GM21515 (cell line): ENCODE measurements around the gene COLQ.
"Not testable (repeated sequence)": the region's sequence is repeated elsewhere in the genome, so short reads cannot be mapped to it uniquely, and the experiment has no call there.

Experiments
- ATAC-seq: cut with Tn5 transposase; IDR thresholded peaks from one replicate; pipeline ENCODE4 v1.9.1; 2021; ENCODE audit not compliant: unreplicated experiment

The COLQ gene

DNA sequence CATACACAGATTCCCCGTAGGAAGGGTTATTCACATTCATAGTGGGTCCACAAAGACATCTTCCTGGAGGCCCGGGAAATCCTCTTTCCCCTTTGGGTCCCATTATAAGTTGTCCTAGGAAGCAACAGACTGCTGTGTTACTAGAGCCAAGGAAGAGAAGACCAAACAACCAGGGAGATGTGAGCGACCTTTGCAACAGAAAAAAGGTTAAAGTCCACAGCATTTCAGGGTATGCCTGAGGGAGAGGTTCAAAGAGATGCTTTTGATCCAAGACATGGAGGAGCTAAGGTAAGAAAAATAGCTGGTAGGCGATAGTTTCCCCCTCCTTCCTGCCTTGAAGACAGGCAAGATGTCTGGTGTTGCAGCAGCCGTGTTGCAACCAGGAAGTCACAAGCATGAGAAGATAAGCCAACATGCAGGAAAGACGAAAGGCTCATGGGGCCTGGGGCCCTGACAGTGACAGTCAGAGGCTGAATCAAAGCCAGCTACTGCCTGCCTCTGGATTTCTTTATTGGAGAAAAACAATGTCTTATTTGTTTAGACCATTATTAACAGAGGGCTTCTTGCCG, 63.2 kb downstream of the COLQ start:
- ATAC-seq = no peak

DNA sequence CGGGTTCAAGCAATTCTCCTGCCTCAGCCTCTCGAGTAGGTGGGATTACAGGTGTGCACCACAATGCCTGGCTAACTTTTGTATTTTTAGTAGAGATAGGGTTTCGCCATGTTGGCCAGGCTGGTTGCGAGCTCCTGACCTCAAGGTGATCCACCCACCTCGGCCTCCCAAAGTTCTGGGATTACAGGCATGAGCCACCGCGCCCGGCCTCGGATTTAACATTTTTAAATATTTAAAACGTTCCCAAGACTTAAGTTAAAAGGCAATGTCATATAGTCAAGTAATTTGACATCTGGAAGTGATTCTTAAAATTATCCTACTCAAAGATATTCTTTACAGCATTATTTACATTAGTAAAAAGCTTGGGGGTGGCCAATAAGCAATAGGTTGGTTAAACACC, 64.6 kb downstream of the COLQ start:
- not testable (repeated sequence) for ATAC-seq

DNA sequence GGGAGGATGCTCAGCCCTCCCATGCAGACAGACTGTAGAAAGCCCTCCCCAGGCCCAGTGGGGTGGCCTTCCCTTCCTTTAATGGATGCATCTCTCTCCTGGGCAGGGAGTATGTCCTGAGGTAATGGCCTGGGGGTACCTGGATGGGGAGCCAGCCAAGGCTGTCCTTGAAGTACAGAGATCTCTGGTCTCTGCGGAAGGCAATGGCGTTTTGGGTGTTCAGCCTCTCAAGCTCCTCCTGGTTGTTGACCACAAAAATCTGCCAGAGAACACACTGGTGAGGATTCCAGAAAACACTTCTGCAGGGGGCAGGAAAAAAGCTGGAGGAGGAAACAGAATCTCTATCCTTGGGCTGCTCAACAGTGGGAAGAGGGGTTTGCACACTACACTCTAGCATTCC, 65.2 kb downstream of the COLQ start:
- ATAC-seq = no peak

DNA sequence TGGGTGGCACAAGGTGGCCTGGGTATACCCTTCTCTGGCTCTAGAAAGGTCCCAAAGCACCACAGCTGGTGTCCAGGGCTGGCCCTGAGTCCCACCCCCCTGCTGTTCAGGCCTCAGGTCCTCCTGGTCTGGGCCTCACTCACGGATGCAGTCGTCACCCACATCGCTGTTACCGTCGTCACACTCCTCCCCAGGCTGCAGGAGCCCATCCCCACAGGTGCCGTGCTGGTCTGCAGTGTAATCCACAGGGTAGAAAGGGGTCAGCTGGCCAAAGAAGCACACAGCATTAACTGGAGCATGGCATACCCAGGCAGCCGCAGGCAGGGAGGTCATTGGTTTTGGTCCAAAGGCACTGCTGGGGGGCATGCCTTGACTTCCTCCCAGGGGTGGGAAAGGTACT, 65.8 kb downstream of the COLQ start:
- ATAC-seq = no peak

DNA sequence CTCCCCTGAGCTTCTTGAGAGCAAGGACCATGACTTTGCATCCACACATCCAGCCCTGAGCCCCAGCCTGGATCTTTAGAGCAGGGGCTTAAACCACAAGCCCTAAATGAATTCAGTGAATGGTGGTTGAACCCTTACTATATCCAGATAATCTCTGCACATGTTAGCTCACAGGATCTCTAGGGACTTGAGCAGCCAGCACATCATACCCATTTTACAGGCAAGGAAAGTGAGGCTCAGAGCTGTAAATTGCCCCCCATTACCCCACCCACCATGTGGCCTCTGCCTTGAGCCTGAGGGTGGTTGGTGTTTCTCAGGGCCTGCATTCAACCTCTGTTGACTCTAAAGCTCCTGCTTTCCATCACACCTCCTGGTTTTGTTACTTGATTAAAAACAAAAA, 66.5 kb downstream of the COLQ start:
- no peak for ATAC-seq

DNA sequence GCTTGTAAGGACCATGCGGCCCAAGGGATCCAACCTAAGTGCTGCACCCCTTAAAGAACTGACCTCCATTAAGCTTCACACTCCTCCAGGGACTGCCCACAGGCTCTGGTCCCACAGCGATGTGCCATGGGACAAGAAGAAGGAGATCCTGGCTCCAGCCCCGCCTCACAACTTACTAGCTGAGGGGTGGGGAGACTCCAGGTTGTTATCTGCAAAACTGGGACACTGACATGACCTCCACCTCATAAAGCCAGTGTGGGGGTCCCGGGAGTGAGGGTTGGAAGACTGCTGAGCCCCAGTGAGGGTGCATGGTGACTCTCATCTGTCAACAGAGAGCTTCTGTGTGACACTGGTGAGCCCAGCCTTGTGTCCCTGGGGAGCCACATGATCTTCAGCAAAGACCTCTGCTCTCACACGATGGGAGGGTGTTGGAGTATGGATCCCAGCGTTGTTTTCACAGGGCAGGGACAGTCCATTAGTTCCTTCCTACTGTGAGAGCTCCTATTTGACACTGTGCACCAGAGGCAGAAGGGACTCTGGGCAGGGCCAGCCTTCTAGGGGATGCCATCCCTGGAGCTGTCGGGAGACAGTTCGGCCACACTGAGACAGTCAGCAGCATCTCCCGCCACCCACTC, 67.4 kb downstream of the COLQ start:
- no peak for ATAC-seq

DNA sequence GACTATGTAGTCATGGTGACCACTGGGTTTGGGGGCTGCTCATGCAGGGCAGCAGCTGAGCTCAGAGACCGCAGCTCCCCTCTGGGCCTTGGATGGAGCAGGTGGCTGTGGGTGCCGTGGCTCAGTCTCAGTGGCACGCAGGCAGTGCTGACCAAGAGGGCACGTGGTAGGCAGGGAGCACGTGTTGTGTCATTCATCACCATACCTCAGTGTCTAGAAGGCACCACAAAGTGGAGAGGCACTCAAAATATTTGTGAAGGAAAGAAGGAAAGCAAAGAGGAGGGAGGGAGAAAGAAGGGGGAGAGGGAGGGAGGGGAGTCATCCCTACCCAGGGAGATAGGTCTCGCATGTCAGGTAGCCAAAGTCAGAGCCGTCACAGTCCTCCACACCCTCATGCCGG, 68.0 kb downstream of the COLQ start:
- ATAC-seq = no peak

DNA sequence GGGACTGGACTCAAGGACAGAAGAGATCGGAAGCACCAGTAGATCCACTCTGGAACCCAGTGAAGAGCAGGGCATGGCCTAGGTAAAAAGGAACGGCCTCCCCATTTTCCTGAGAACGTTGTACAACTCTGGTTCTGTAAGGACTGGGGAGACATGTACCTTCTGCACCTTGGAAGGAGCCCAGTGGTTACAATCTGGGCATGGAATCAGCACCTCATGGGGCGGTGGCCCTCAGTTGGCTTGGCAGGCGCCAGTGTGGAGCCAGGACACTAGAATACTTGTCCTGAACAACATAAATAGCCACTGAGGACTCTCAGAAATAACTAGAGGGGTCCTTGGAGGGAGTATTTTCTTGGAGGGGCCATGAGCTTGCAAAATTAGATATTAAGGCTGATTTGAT, 68.5 kb downstream of the COLQ start:
- ATAC-seq = no peak

DNA sequence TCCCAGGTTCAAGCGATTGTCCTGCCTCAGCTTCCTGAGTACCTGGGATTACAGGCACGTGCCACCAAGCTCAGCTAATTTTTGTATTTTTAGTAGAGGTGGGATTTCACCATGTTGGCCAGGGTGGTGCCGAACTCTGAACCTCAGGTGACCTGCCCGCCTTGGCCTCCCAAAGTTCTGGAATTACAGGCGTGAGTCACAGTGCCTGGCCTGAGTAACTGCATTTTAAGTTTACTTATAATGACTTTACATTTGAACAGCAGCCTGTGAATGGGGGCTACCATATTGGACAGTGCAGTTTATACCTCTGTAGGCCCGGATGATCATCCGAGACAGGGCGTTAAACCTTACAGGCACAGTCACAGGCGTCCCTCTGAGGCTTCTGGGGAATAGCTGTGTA, 69.3 kb downstream of the COLQ start:
- ATAC-seq = no peak

DNA sequence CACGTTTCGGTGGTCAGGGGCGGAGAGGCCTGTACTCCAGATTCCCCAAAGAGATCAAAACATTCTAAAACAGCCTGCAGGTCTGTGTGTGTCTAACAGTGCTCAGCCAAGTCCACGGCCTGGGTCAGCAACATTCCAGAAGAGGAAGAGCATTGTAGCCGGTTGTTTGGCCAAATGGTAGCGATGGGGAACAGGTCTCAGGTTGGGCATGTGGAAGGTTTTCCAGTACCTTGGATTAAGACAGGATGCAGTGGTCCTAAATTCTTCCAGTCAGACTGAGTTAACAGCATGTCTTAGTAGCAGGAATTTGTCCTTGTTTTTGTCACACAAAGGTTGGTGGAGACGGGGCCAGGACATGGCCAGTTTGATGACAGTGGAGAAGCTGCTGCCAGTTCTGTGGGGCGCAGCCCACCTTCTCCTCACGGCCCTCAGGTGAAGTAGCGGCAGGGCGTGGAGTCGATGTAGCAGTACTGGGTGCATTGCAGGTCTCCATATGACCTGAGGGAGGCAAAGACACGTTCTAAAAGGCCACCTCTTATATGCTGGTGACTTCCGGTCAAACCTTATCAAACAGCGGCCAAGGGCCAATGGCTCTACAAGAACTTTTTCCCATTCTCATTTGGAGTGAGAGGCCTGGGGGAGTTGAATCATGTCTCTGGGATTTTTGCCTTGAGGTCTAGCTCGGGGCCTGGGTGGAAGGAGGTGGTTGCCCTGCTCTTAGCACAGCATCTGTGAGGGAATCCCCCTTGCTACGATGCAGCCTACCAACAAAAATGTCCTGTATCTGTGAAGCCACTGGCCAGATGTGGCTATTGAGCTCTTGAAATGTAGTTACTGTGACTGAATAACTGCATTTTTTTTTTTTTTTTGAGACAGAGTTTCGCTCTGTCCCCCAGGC, 70.0 kb downstream of the COLQ start:
- ATAC-seq = no peak

DNA sequence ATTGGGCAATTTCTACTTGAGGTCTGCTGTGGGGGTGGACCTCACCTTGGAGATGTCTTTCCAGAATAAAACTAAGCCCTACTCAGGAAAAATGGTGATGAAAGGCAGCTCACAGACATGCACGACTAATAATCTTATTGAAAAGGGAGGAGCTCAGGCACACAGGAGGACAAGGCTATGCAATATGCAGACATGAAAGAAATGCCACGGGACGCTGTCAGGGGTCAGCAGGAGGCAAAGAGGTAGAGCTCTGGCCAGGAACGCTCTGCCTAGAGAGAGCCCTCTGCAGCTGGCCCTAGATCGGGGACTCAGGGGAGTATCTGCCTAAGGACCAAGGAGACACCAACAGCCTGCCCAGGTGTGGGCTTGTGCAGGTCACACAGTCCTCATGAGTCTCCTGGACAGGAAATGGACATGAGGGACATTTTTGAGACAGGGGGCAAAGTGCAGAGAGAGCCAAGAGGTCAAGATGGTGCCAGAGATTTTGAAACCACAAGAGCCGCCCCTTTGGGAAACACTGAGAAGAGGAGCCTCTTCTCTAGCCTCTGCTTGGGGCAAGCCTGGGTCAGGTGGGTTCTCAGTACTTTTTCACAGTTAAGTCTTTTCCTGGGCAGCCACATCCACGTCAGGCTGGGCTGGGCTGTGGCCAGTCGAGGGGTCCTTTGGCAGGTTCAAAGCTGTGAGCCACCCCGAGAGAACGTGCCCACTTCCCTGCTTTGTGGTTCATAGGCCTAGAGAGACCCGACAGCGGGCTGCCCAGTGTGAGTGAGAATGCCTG, 70.9 kb downstream of the COLQ start:
- no peak for ATAC-seq

DNA sequence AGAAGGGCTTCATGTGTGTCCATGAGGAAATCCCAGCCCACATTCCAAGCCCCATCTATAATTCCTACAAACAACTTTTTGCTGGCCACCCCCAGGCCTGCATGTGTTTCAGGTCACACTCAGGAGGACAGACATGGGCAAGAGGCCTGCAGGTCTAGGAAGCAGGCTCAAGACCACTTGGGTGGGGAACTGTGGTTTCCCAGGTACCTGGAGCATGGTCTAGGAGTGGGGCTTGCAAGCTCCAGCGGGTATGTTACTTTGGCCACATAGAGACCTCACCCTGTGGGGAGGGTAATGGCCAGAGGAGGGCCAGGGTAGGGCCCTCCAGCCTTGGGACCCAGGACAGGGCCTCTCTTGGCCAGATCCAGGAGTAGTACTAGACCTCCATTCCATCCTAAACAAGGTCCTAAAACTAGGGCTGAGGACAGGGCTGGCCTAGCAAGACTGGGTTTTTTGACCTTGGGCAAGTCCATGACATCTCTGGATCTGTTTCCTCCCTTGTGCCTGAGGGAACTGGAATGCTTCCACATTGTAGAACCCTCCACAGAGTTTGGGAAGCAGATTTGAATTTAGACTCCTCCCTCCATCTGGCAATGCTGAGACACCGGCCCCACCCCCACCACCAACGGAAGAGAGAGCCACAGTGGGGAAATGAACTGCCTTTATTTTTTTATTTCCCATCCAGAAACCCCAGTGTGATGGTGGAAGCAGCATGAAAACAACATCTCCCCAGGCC, 71.8 kb downstream of the COLQ start:
- no peak for ATAC-seq

DNA sequence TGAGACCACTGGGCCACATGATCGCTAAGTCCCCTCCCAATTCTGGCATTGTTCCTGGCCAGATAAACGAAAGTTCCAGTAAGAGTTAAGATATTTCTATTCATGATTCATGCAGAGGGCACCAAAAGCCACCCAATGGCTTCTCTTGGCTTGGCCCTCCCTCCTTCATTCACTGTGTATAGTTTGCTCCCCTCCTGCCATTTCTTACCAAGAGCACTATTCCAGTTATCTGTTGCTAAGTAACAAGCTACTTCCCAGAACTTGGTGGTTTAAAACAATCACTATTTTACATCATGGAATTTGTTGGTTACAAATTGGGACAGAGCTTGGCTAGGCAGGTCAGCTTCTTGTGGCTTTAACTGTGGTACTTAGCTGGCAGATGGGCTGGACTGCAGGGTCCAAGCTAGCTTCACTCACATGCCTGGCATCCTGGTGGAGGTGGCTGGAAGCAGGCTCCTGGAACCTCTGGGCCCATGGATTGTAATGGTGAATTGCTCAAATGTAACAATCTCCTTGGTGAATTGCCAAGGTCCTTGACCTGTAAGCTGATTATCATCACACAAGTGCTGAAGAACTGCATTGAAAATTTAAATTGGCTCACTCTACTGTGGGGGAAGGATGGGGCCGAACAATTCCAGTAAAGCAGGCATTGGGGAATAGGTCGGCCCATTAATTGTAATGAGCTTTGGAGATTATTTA, 77.5 kb downstream of the COLQ start:
- ATAC-seq = no peak

DNA sequence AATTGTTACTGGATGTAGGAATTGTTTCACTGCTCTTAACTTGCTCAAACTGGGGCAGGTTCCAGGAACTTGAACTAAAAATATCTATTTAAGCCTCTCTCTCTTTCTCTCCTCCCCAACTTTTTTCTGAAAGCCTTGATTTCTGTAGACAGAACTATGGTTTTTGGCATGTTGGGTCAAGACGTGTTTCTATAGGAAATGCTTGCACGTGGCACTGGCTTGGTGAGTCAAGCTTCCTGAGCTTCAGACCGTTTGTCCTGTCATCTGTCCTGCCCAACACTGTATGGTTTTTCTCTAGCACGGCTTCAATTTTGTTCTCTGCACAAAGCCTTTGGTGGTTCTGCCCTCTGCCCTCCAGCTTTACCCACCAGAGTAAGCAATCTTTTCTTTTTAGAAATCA, 80.6 kb downstream of the COLQ start:
- no peak for ATAC-seq

DNA sequence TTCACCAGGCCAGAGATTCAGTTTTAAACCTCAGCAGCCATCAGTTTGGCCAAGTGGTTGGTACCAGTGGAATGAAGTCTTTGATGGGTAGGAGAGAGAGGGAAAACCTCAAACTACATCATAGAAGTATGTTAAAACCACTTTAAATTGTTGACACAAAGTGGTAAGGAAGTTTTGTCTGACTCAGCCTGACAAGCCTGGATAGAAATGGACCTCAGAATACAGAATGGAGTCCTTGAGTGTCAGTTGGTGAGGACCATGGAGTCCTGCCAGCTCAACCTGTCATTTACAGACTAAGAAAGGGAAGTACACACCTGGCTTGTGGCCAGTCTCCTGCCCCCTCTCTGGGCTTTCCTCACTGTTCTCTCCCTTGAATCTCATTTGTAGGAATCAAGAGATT, 82.0 kb downstream of the COLQ start:
- ATAC-seq = no peak

DNA sequence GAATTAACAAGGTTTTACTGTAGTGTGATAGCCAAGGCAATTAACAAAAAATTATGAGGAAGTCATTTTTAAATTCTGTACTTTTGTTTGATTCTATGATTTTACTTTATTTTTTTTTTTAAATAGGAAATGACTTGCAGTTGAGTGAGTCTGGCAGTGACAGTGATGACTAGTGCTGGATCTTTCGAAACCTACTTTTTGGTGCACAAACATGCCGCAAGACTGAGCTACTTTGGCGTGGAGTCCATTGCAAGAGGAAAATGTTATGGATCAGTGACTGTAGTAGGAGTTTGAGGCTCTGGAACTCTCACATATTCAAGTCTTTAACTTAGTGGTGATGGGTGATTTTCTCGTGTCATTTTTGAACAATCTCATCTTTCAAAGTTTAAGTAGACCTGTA, 82.5 kb downstream of the COLQ start:
- no peak for ATAC-seq

DNA sequence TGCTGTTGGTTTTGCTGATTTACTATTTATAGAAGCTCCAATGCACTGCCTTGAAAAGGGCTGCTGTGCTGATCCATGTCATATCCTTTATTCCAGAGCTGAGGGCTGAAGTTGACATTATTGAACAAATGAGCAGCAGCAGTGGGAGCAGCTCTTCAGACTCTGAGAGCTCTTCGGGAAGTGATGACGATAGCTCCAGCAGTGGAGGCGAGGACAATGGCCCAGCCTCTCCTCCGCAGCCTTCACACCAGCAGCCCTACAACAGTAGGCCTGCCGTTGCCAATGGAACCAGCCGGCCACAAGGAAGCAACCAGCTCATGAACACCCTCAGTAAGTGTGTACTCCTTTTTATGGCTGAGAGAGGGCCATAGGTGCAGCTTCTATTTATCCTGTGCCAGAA, 85.3 kb downstream of the COLQ start:
- ATAC-seq = no peak

DNA sequence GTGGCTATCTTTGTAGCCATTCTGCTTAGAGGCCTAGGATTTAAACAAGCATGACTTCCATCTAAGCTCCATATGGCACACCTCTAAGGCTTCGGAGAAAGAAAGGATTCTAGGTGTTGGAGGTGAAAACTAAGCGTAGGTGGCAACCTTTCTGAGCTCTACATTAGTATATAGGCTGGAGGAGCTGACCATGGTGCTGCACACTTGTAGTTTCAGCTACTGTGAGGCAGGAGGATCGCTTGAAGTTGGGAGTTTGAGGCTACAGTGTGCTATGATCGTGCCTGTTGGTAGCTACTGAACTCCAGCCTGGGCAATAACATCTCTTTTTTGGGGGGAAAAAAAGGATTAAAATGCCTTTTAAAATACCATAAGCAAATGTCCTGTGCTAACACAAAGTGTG, 86.8 kb downstream of the COLQ start:
- ATAC-seq = no peak

DNA sequence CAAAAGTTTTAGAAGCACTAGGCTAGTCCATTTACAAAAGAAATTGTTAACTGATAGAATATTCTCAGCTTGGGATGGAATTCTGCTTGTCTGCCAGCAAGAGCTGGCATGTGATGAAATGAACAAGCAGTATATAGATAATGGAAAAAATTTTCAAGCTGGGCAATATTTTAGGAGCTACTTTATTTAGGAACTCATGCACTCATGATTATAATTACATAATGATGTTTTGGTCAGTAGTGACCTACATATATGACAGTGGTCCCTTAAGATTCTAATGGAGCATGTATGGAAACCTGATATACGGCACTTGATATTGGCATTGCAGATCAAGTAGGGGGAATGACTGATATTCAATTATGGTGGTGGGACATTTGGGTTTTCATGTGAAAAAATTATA, 88.0 kb downstream of the COLQ start:
- ATAC-seq = no peak

DNA sequence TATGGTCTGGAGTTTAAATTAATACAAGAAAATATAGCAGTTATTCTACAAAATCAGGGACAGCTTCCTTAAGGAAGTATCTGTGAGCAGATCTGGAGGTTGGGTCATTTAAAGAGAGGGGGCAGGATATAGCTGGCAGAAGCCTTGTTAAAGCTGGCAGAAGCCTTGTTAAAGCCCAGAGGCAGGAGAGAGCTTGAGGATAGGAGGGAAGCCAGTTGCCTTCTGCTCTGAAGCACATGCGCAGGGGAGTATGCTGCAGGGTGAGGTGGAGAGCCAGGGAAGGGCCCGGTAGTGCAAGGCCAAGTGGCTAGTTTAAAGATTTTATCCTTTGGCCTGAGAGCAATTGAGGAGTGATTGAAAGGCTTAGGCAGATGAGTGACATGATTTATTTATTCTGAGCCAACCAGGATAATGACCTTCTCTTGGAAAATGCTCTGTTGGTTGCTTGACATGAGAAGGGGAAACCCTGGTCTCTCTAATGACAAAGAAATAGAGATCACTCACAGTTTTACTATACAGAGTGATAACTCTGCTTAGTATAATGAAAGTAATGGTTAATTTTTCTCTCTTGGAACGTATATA, 90.2 kb downstream of the COLQ start:
- ATAC-seq = no peak
